NCI-H774 (cell line): ENCODE results near the gene FANCG.

ENCODE experiments used
- DNase-seq: peaks from one replicate; lab custom pipeline; 2025; lab: John Stamatoyannopoulos, UW

The FANCG gene

DNA sequence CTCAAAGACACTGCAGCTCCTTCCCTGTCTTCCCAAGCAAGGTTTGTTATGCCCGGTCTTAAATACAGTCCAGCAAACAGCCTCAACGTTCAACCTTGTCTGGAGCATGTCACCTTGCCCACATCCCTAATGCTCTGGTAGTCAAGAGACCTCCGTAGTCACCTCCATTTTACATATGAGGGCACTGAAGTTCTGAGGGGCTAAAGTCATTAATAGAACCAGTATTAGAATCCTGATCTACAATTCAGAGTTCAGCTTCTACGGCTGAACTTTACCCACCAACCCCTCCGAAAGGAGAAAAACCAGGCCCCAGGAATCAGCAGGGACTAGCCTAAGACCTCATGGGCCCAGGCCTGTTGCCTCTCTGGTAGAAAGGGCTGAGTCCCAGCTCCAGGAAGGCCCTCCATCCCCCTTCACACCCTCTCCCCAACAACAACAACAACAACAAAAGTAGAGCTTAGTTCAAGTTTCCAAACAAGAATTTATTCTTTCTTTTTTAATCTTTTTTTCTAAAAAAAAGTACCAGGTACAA is 24.0 kb upstream of the FANCG start:
- no peak for DNase-seq

DNA sequence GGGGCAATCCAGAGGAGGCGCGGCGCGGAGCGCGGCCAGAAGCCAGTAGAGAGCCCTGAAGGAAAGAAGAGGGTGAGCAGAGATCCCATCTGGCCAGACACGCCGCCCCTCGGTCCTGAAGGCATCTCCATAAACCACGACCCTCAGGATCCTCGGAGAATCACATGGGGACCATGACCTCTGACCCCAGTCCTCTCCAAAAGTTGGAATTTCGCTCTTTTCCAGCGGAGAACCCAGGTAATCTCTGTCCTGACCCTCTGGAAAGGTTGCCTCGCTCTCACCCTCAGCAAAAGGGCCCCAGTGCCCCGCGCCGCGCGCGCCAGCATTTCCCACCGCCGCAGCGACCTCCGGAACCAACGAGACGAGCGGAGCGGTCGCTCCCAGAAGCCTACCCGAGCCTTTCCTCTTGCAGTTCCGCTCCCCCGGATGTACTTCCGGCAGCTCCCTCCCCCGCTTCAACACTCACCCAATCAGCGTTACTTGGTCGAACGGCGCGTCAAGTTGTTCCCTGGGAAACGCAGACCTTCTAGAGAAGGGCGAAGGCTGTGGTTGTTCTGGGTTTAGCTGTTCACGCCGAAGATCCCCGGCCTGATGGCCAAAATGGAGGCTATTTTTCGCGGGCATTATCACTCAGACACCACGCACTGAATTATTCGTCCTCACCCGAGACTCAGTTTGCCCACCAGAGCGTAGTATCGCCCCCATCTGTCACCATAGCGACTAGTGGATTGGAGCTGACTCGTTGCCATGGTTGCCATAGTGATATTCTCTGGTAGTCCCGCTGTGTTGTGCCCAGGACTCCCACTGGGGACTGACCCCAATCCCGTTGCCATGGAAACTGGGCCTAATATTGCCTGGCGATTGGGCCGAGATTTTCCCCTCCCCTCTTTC is 23.3 kb upstream of the FANCG start, which contains the start of gene STOML2:
Gene STOML2, minus strand, starts transcription at position 363 of the 891 bp plus-strand sequence. Its CDS starts 37 bp downstream, at position 326.
- peak; percentile 93 for DNase-seq

DNA sequence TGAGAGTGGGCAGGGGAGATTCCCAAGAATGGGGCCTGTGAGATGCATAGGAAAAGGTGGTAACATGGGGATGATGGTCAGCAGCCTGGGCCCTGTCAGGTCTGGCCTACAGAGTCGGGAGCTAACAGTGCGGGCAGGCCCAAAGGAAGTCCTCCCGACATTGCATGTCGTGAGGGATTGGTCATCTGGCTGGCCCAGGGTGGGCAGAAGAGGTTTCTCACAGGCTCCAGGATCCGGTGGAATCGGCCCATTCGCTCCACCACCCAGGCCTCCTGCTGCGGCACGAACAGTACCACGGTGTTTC is 22.7 kb upstream of the FANCG start:
- DNase-seq = no peak

DNA sequence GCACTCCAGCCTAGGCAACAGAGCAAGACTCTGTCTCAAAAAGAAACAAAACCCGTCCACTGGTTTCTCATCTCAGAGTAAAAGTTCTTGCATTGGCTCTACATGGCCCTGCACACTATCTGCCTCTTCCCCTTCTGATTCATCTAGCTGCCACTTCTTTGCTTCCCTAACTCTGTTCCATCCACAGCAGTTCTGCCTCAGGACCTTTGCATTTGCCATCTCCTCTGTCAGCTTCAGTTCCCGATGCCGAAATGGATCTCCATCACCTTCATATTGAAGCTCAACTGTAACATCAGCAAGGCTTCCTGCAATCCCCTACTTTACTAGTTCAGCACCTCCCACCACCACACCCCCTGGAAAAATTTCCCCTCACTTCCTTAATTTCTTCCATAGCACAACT is 17.8 kb upstream of the FANCG start:
- no peak for DNase-seq

DNA sequence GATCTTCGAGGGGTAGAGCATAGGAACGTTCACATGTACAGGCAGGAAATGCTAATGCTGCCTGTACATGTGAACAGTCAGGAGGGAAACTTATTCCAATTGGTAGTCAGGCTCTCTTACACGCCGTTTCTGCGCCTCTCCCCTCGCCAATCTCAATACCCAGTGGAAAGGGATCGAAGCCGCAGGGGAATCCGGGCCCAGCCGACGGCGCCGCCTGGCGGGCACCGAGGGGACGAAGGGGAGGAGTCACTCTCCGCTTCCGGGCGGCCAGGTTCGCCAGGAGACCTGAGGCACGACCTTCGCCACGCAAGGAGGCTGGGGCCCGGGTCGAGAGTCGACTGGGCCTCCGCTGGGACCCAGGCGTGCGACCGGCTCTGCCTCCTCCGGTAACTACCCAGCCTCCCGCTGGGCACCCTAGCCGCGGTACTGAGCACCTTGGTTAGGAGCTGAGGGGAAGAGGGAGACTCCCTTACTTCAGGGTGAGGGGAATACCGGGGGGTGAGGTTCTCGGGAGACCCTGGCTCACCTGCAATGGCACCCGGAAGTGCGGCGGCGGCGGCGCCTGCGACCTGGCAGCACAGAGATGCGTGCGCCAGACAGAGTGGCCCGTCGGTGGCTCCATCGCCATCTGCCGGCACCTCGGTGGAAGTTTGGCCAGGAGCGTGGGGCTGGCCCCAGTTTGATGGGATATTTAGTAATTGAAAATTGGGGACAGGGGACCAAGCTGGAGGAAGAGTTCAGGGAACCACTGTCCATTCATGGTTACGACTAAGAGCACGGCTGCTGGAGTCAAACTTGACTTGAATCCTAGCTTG is 16.5 kb upstream of the FANCG start, which contains the start of gene PIGO:
Gene PIGO, minus strand, starts transcription at position 557 of the 815 bp plus-strand sequence. CDS start 1,026 bp downstream, outside the sequence.
- DNase-seq = peak; percentile 85

DNA sequence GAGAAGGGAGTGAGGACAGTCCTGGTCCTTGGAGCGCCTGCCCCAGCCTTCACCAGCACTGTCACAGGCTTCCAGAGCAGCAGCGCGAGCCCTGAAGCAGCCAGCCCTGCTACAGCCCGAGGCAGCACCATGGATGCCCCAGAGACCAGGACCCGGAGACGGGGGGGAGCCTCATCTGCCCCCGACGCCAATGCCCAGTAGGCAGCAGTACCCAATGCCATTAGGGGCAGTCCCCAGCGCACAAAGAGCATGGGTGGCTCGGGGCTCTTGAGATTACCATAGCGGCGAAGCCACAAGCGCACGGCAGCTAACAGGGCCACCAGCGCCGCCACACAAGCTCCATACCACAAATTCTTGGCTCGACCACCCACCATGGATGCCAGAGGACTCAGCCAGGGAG is 11.8 kb upstream of the FANCG start:
- DNase-seq = no peak

DNA sequence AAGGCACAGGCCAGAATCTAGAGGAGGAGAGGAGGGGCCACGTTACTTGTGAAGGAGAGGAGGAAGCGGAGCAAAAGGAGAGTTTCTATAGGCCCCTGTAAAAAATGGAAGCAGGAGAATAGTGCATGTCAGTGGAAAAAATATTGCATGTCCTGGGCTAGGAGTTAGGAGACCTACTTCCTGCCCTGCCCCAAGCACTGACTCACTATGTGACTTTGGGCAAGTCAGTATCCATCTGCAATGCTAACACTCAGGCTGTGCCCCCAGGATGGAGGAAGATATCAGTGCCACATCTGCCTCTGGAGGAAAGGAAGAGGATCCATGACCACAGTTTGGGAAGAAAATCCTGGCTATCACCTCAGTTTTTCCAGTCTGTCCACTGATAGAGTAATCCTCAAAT is 9.7 kb upstream of the FANCG start:
- DNase-seq = no peak

DNA sequence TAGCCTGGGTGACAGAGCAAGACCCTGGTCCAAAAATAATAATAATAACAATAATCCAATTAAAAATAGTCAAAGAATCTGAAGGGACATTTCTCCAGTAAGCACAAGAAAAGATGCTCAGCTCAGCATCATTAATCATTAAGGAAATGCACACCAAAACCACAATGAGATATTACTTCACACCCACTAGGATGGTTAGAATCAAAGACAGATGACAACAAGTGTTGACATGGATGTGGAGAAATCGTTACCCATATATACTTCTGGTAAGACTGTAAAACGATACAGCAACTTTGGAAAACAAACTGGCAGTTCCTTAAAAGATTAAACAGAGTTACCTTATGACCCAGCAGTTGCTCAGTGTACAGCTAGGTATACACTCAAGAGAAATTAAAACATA is 5.3 kb upstream of the FANCG start:
- no peak for DNase-seq

DNA sequence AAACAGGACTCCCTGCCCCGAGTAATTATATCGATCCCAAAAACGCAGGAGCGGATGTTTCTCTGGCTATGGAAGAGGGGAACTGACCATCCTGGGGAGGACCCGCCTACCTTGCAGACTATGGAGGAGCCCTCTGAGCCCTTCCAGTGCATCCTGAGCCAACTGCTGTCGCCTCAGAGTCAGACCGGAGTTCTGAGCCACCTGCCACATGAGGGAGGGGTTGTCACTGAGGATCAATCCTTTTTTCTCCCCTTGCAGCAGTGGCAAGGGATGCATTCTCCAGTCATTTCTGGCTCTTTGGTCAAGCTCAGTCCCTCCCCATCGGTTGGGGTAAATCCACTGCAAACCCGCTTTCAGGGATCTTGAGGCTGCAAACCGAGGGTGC is 709 bp downstream of the FANCG start:
- no peak for DNase-seq

DNA sequence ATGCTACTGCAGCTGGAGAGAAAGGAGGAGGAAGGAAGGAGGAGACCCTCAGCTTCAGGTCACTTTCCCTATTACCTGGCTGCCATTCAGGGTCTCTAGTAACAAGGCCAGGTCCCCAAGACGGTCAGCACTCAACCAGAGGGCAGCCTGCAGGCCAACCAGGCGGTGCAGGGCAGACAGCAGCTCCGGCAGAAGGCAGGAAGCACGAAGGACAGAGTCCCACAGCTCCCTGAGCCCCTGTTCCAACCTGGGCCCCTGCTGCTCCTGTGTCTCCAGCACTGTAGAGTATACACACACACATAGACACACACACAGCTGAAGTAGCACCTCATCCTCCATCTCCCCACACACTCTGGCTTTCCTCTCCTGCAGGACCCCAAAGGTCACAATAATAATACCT is 1.7 kb downstream of the FANCG start:
- no peak for DNase-seq

DNA sequence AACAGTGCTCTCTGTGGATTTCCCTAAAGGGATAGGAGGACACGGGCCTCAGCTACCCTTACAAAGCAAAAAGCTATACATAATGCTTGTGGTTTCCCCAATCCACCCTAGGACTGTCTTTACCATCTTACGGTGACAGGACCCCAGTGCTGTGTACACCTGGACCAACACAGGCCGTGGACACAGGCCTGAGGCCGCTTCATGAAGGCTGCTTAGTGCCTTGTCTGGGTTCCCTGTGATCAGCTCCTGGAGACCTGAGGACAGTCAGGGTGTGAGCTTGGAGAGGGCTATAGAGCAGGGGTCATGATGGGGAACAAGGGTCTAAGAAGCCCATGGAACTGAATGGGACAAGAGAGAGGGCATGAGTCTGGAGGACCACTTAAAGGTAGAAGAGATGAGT is 2.9 kb downstream of the FANCG start:
- no peak for DNase-seq

DNA sequence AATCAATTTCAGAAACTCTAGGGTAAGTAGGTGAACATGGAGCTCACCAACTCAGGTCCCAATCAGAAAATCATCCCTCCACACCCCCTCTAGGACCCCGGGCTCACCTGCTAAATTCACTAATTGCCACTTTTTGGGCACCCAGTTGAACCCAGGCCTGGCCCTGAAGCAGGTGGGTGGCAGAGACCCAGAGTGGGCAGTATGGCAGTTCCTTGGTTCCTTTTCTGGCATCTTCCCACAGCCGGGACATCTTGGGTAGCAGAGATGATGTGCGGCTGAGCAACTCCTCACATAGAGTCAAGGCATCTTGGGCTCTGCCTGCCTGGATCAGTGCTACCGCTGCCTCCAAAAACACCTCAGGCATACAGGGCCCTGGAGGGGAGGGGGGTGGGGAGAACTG is 4.4 kb downstream of the FANCG start:
- DNase-seq = no peak

DNA sequence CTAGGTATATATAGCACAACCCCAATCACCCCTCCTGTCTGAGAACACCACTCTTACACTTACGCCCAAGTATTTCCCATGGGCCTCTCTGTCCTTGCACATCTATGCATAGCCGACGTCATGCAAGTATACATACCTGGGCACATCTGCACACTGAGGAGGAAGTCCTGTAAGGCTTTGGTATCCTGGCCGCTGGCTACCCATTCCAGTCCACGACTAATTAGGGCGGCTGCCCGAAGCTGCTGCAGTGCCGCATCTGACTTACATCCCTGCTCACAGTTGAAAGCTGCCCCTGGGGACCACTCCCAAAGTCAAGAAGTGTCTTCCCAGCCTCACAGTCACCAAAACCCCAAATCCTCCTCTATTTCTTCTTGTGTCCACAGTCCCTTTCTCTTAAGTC is 5.0 kb downstream of the FANCG start:
- DNase-seq = no peak

DNA sequence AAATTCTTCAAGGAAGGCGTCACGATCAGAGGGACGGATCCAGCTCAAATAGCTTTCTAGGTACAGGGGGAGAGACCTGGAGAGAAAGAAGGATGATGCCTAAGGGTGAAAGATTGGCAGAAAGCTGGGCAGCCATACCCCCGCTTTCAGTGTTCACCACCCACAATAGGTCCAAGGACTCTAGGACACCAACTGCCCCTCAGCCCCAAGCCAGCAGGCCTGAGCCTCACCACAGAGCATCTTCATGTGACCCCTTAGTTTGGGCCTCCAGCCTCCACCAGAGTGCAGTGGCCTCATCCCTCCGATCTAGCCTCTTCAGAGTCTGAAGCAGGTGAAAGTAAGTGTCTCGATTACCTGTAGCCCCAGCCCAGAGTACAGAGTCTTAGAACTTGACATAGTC is 5.6 kb downstream of the FANCG start:
- DNase-seq = no peak

DNA sequence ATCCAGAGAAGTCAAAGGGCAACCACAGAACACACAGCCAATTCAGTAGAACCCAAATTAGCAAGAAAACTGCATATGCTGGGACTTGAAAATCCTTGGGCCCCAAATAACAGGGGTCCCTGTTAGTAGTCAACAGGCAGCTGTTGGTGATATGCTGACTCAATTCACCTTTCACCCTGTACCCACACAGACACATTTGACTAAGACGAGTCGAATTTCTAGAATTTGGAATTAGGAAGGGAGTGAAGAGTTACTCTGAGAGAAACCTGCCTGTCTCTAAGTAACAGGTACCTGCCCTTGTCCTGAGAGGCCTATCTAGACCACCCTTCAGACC is 6.5 kb downstream of the FANCG start:
- DNase-seq = no peak

DNA sequence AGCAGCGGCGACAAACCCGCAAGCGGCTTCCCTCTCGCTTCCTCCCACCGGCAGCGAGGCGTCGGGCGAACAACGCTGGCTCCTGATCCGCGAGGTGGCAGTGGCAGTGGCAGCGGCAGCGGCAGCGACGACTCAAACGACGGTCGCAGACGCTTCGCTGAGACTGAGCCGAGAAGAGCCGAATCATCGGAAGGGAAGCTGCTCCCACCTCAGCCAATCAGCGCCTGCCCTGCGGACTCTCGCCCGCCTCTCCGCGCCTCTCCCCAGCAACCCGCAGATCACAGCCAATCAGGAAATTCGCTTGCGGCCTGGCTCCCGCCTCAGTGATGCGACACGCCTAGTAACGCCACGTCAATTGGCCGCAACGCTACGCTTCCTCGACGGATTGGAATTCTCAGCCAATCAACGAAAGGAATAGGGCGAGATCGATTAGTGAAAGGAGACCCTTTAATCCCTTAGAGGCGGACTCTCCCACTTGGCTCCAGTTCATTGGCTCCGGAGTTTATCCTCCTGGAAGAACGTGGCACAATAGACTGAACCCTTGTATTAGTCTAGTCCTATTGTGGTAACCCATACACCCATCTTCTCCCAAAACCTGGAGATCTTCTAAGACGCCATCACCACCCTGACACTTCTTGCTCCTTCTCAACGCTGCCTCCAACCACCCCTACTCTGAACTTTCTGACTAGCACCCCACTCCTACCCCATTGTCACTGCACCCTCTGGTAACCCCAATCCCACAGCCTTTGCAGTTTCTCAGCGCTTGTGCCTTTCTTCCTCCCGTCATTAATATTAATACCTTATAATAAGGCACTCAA is 7.1 kb downstream of the FANCG start, which contains the start of gene VCP:
Gene VCP, minus strand, starts transcription at position 165 of the 818 bp plus-strand sequence. CDS start 272 bp downstream, outside the sequence.
- DNase-seq = peak; percentile 98

DNA sequence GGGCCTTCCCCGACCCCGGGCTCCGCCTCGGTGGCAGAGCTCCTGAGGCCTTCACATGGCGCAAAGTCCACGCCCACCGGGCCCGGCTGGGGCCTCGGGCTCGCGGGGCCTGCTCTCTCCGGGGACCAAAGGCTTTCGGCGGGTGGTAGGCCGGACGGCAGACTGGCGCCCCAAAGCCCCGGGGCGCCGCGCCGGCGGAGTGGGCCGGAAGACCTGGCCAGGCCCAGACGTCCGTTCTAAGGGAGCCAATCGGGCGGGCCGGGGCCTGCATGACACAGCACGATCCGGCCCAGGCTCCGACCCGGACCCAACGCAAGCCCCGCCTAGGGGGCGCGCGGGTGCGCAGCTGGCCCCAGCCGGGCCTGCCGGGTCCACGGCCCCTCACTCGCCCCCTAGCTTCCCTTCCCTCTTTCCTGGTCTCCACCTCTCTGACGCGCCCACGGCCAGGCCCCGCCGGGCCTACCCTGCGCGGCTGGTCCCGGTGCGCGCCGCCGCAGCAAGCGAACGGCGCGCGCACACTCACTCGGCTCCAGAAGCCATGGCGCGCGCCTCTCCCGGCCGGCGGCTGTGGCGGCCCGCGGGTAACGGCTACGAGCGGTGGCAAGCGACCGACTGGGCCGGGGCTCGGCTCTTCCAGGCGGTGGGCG is 7.8 kb downstream of the FANCG start:
- DNase-seq = peak; percentile 70

DNA sequence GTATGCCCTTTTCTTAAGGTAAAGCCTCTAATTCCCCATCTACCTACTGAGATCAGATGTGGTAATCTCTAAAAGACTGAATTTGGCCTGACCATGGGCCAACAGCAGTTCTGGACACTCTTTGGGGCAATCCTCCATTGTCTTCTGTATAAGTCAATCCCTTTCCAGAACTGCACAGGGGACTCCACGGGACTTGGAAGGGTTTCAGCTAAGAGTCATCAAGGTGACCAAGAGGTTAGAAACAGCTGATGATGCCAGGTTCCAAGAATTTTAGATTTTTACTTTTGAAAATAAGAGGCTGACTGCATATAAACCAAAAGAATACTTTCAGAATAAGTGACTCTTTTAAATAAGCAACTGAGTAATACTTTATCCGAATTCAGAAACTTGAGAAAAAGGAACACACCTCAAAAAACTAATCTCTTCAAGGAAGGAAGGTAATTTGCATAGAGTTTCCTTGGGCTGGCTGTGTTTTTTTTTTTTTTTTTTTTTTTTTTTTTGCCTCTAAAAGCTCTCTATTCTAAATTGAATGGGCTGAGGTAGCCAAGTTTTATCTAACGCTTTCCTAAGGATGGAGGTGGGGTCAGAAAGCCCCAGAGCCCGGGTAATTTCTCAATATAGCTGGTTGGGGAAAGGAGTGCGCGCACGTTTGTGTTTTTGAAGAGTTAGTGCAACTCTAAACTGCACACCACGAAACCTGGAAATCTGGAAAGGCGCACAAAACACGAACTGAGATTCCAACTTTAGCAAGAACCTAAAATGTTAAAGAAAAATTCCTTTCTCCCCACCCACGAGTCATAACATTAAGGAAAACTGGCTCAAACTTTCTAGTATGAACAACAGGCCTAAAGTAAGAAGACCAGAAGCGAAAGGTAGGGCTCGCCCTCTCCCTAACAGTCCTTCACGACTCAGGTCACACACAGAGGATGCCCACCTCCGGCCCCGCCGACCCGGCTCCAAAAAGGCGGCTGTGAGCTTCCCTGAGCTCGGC is 8.6 kb downstream of the FANCG start:
- no peak for DNase-seq

DNA sequence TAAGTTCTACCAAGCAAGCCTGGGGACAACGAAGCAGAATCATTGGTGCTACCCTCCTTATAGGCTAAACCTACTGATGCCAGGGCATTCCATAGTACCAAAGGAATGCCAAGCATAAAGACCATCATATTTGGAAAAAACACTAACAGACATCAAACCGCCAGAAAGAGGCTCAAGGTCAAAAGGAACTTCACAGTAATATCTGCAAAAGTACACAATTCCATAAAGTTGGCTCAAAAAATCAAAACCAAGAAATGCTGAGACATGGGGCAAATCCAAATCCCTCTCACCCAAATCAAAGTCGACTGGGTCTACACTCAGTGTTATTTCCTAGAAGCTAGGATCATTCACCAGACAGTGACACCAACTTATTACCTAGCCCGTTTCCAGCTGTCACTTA is 10.7 kb downstream of the FANCG start:
- no peak for DNase-seq

DNA sequence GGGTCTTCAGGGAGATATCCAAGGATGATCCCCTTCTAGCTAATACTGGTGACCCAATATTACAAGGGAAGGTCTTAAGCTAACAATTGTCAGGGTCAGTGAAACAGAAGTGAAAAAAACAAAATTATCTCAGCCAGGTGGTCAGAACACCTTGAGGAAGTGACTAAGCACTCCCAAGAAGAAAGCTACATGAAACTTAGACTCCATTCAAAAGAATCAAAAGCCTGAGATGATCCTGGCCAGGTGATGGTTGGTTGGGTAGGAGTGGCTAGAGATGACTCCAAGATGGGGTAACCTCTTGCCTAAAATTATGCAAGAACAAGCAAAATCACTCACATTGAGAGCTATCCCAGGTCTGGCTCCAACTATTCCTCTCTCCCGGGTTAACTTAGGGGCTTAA is 12.7 kb downstream of the FANCG start:
- no peak for DNase-seq
